GM19452 (cell line): ENCODE measurements around the gene FXYD2.

Source experiments
- ATAC-seq: cut with Tn5 transposase; IDR thresholded peaks from one replicate; pipeline ENCODE4 v1.9.1; 2021; ENCODE audit not compliant: unreplicated experiment

The FXYD2 gene

DNA sequence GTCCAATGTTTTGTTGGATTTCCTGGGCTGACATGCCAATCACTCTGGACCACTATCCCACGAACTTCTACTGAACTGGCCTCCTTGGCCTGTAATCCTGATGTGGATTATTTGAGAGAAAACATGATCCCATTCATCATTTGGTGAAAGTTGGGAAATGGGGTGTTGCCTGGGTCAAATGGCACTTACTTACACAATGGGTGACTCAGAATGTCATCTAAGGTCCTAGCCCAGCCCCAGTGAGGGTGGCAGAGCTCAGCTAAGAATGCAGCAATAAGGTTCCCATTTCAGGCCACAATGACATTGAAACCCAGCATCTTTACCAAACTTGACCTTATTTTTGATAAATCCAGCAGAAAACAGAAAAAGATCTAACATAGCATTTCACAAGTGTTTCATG, 19.5 kb downstream of the FXYD2 start:
- no peak for ATAC-seq

DNA sequence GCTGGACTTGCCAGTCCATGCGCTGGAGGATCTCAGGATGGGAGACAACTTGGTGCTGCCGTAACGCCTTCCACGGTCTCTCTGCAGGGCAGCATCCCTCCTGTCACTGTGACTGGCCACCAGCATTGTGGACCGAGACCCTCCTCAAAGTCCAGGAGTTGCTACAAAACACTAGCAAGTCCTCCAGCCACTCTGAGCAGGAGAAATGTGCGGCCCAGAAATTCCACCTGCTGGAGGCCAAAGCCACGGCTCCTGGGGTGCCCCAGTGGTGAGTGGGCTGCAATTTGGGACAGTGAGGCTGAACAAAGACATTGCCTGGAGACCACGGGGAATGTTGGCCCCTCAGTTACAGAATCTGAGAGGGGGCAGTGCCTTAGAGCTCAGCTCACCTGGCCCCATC, 20.6 kb downstream of the FXYD2 start:
- ATAC-seq, result no peak

DNA sequence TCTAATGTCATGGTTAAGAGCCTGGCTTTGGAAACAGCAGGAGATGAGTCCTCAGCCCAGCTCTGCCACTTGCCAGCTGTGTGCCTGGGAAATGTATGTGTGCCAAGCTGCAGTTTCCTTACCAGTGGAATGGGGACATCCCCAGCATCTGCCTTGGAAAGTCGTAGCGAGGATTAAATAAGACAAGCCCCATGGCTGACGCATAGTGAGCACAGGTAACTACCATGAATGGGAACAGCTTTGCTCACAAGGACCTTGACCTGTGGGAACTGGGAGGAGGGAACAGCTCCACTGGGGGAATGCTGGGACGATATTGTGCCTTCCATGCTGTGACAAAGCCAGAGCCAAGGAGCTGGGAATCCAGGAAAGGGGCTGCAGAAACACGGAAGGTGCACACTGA, 24.9 kb downstream of the FXYD2 start:
- no peak for ATAC-seq

DNA sequence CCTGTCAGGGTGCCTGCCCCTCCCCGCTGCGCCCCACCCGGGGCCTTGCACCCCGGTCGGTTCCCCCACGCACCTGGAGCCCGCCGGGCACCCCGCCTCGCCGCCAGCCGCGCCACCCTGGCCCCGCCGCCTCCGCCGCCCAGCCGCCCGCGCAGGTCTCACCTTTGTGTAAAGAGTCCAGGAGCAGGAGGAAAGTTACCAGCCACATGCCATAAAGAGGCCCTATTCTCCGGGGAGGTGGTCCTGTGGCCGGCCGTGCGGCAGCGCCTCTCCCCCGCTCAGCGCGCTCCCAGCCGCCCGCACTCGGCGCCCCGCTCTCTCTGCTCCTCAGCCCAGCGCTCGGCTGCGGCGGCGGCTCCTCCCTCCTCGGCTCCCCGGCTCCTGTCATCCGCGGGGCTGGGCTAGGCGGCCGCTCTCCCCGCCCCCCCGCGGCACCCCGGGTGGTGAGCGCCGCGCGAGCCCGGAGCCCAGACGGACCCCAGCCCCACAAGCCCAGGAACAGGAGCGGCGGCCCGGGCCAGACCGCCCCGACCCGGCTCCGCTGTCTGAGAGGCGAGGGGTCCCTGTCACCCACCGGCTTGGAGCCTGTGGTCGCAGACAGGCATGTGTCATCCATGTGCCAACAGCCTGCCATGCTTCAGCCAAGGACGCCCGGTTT, 27.5 kb downstream of the FXYD2 start, which contains the start of gene DSCAML1:
TSS of gene DSCAML1 (minus strand) at position 345 of the 658 bp plus-strand sequence. CDS start at position 208, 137 bp downstream.
- ATAC-seq, result no peak

DNA sequence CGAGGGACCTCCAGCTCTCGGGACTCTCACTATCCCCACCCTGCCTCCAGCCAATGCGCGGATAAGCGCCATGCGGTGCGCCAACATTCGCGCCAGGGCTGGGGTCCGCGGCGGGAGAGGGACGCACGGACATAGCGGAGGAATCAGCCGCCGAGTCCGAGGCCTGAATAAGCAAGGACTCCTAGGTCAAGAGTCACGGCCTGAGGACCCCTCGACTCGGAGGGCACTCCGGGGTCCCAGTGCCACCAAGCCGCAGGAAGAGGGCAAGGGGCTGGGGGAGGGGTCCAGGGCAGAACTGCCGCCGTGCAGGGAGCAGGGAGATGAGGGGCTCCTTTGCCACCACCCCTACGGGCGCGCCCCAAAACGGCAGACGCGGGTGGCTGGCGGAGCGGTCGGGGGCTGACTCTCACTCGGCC, 28.1 kb downstream of the FXYD2 start:
- no peak for ATAC-seq

DNA sequence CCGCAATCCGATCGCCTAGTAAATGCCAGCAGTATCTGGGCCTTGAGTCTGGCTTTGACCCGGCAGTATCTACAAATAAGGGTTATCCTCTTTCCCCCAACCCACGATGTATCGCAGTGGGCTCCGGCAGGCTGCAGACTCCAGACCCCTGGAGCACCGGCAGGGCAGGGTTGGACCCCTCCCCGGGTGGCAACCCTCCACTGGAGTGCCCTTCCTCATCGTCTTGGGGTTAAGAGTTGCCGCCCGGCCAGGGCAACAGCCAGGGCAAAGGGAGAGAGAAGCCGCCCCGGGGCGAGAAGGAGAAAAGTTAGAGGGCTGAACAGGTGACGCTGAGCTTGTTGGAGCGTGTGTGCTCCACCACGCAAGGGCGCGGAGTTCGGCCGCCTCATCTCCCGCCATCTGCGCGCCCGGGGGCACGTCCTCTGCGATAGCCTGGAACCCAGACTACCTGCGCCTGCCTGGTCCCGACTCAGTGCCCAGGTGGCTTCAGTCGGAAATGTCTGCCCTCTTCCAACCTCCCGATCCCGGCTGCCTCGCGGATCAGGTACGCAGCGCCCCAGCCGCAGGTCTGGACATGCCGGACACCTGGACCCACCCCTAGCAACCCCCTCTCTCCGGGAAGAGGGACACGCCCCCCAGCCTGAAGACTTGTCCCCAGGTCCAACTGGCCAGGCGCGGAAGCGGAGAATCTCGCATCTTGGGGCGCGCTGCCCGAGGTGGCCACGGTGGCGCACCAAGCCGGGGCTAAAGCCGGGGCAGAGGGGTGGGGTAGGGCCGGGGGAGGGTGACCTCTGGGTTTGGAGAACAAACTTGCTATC, 28.7 kb downstream of the FXYD2 start:
- no peak for ATAC-seq

DNA sequence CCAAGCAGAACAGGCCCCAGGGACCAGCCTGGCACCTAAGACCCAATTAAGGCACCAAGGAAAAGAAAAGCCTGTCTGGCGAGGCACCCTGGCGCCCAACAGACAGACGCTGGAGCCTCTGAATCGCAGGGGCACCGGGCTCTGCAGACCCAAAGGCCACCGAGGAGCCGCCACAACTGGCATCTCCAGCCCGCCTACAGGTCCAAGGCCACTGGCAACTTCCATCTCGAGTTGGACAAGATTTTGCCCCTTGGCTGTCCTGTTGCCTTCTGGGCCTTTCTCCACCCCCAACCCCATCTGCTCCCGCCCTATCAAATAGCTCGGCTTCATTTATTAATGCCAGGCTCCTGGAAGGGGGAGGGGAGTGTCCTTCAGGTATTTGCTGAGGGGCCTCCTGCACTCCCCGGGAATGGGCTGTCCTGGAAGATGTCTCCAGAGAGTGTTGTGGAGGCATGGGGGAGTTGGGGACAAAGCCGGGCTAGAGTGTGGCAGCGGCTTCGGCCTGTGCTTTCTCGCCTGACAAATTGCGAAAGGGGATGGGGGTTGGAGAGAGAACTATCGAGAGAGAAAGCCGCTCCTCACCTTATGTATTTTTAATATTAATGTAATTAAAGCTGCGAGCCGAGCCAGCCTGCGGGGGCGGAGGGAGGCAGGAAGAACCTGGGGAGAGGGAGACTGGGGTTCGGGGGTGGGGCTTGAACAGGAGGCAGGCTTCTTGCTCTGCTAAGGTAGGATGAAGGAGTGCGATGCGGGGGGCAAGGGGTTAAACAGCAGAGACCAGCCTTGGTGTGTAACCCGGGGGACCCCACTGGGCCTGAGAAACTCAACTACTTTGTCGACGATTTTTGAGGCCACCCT, 29.5 kb downstream of the FXYD2 start:
- ATAC-seq, result no peak

DNA sequence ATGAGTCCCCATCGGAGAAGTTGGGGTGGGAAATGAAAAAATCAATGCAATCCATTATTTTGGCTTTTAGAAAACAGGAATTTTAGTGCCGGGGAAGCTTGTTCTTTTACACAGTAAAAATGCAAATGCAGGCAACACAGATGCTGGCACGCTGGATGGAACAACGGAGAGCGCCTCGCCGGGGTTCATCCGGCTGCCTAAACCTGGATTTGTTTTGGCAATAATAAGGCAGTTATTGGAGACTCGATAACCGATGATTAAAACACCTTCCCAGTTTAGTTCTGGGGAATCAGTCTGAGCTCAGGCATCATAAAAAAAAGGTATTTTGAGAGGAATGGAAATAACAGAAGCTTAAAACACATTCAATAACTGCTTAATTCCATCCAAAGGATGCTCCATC, 30.4 kb downstream of the FXYD2 start:
- no peak for ATAC-seq

DNA sequence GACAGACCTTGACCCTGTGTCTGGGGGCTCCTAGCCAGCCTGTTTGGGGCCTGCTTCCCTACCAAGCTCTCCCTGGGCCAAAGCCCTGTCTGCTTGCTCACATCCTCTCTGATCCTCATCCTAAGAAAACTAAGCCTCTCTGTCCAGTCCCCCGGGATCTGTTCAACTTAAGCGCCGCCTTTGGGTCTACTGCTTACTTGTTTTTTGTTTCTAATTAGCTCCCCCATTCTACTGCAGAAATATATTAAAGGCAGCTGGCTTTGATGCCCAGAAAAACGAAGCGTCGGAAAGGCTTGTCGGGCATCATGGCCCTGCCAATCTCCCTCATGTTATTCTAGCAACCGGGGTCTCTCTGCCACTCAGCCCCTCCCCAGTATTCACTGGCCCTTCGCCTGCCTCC, 31.0 kb downstream of the FXYD2 start:
- ATAC-seq, result no peak

DNA sequence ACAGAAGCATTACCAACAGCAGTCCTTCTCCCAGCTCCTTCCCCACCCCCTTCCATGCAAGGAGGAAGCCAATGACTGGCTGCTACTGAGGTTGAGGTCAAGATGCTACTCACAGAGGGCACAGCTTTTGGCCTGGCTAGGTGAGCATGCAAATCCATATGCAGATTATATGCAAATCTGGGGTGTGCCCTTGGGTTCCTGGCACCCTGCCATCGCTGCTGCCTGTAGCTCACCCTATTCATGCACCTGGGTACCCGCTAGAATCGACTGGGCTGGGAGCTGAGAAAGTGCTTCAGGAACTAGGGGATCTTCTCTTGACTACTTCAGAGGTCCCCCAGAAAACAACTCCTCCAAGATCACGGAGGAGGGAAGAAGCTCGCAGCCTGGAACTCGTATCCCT, 31.6 kb downstream of the FXYD2 start:
- no peak for ATAC-seq

DNA sequence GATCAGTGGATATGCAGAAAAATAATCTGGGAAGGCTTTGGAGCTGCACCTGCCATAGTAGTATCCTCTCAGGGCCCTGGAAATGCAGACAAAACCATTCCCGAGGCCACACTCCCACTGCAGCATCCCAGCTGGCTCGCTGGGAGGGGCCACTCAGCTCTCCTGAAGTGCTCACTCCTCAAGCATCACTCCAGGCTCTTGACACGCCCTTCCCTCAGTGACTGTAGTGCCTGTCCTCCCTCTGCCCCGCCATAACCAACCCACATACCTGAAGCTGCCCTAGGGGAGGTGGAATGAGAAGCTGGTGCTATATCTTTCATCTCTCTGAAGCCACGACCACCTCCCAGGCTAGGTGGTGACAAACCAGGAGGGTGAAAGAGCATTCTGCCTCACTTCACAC, 32.3 kb downstream of the FXYD2 start:
- no peak for ATAC-seq

DNA sequence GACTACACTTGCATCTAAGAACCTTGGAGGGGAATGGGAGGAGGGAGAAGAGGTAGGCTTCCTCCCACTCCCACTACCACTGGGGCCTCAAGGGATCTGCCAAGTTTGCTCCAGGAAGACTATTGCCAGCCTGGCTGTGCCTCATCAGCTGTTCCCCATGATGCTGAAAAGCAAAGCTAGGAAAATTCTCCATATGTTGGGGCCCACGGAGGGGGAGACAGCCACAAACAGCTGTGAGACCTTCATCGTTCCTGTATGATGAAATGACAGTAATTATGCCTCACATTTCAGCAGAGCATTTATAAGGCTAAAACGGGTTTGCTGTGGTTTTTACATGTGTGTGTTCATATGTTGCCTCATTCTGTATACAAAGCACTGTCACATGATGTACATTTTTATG, 34.3 kb downstream of the FXYD2 start:
- no peak for ATAC-seq

DNA sequence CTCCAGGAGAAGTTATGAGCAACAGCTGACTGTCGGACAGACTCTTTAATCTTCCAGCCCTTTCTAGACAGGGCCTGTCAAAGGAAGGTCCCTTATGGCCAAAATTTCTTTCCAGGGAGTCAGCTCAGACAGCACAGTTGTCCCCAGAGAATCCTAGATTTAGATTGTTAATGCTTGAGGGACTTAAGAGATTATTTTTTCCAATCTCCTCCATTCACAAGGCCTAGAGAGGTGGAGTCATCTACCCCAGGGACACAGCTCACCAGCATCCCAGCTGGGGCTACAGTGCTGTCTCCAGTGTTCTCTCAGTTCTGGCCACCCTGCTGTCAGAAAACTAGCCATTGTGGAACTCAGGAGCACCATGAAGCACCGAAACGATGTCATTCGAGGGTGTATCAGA, 35.3 kb downstream of the FXYD2 start:
- ATAC-seq, result no peak

DNA sequence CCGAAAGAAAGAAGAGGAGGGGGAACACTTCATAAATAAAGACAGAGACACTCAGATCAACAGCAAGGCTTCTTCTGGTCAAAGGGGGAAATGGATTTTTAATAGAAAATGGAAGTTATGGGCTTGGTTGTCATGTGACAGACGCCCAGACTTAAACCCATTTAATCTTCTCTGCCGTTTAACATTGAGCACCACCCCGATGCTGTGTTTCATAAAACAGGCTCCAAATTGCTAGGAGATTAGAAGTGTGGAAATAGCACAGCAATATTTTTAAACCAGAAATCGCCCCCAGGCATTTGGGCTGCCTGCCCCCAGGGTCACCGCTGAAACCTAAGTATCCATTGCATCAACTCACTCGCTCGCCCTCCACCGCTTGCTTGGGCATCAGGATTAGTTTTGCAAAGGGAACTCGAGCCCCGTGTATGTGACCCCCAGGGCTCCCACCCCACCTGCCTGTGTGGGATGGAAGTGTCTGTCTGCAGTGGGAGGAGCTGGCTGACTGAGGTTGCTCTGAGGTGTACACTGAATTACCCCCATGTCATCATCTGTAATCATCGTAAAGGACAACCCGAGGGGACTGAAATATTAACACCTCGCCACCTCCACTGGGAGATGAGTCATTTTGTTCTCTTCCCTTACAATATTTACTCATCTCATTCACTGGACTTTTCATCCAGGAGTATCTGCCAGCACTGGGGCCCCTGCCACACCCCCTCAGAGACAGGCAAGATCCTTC, 38.2 kb downstream of the FXYD2 start:
- no peak for ATAC-seq

DNA sequence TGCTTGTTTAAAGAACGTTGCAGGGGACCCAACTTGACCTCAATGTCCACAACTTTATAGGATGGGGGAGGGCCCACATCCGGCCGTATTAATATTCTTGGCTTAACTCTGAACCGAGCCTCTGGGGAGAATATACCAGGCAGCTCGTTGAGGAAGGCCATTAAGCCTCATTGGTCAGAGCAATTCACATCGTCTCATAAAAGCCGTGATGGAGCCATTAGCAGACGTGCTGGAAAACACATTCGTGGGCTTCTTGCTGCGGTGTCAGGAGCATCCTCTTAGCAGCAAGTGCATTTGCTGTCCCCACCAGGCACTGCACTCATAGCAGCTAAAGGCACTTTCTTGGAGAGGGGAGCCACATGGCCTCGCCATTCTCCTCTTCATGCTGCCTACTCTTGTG, 42.4 kb downstream of the FXYD2 start:
- no peak for ATAC-seq

DNA sequence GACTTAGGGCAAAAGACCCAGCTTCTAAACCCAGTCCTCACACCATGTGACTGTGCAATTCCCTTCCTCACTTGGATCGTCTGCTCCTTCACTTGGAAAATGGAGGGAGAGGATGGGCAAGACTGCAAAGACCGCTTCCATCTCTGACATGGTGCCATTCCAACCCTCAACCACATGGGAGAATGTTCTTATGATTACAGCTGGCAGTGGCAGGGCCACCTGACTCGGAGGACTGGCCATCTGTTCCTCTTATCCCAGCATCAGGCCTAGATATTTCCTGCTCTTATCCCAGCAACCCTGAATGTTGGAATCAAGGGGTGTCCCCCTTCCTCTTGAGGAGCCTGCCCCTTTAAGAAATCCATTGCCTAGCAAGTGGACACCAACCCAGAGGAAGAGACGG, 42.9 kb downstream of the FXYD2 start:
- no peak for ATAC-seq

DNA sequence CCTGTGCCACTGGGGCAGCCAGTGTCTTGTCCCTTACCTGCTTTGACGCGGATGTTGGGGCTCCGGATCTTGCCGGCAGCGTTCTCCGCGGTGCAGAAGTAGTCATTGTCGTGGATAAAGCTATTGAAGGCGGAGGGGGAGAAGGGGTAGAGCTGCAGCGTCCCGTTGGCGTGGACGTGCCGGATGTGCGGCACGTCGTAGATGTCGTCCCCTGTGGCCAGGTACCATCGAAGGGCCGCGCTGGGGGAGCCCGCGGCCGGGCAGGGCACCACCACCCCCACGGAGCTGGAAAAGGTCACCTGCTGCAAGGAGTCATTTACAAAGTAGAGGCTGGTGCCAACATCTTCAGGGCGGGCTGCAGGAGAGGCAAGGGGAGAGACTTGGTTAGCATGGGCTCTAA, 44.1 kb downstream of the FXYD2 start:
- no peak for ATAC-seq

DNA sequence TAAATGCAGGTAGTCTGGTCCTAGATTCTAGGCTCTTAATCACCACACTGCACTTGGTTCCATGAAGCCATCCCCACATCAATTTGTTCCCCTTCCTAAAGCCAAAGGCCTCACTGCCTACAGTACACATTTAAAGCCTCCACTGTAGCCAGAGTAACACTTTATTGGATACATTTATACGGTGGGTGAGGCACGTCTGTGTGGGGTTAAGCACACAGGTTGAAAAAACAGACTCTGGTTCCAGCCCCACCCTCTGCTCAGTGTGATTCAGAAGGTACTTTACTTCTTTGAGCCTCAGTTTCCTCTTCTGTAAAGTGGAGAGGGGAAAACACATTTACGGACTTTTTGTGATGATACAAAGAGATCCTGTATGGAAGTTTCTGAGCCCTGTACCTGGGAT, 50.0 kb downstream of the FXYD2 start:
- no peak for ATAC-seq

DNA sequence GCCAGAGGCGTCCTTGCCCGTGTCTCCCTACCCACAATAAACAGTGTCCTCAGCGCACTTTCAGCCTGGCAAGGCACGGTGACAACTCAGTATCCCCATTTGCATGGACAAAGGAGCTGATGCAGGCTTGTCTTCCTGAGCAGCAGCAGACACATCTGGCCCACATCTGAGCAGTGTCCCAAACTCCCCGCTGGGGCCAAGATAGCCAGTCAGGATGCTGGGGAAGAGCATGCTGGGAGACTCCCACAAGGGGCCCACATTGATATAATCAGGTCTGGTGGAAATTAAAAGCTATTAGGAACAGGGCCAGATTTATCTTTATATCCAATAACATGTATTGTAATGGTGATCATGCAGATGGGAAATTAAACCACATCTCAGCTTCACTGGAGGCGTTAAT, 52.2 kb downstream of the FXYD2 start:
- no peak for ATAC-seq

DNA sequence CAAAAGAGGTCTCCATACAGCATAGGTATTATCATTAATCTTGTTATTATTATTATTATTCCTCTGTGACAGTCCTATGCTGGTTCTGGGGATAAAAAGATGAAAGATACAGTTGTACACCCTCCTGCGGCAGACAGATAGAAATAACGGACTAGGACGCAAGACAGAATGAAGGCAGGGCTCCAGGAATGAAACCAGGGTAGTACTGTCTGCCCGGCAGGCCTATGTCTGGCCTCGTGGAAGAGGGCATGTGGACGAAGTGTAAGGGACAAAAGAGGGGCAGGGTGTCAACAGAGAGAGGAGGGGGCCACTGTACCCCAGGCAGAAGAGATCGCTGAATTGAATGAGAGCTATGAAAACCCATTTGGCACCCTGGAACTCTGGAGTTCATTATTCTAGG, 52.7 kb downstream of the FXYD2 start:
- no peak for ATAC-seq

DNA sequence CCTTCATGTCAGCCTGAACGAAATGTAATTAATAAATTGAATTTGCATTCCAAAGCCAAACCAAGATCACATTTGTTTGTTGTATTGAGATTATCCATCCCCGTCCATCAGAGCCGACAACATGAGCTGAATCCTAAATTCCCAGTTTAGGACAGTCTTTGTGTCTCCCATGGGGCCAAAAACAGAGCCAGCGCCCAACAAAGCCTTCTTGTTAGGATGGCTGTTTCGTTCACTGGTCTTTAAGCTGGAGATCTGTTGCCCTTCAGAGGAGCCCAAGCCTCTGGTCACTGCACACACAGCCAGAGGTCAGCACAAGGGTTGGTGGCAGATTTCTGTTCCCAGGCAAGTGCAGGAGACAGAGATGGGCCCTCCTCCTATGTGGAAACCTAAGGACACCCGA, 53.3 kb downstream of the FXYD2 start:
- ATAC-seq, result no peak
